GM19468 (cell line): ENCODE measurements around the gene PTPRK.
"Not testable (repeated sequence)": the region's sequence is repeated elsewhere in the genome, so short reads cannot be mapped to it uniquely, and the experiment has no call there.

ENCODE experiments used
- ATAC-seq: cut with Tn5 transposase; IDR thresholded peaks from one replicate; pipeline ENCODE4 v1.9.1; 2021; ENCODE audit warnings: mild to moderate bottlenecking, moderate library complexity, moderate number of reproducible peaks; ENCODE audit not compliant: unreplicated experiment; ENCODE audit errors: extremely low read depth

PTPRK gene

GRCh38 chr6:128493877-128494276 lies 26.5 kb downstream of the PTPRK start:
- ATAC-seq, result peak; percentile 30

- no peak for ATAC-seq
Measured at GRCh38 chr6:128492386-128492785, 28.0 kb downstream of the PTPRK start.

GRCh38 chr6:128491610-128492206 lies 28.7 kb downstream of the PTPRK start:
- no peak for ATAC-seq

GRCh38 chr6:128491100-128491581 lies 29.3 kb downstream of the PTPRK start:
- no peak for ATAC-seq

- ATAC-seq, result no peak
Measured at GRCh38 chr6:128487746-128488145, 32.7 kb downstream of the PTPRK start.

- ATAC-seq, result no peak
Measured at GRCh38 chr6:128487055-128487454, 33.3 kb downstream of the PTPRK start.

- not testable (repeated sequence) for ATAC-seq
Measured at GRCh38 chr6:128486580-128486979, 33.8 kb downstream of the PTPRK start.

GRCh38 chr6:128483472-128484135 lies 36.8 kb downstream of the PTPRK start:
- ATAC-seq, result no peak

GRCh38 chr6:128482642-128483041 lies 37.8 kb downstream of the PTPRK start:
- no peak for ATAC-seq

GRCh38 chr6:128479991-128480390 lies 40.4 kb downstream of the PTPRK start:
- ATAC-seq, result no peak

GRCh38 chr6:128479048-128479666 lies 41.2 kb downstream of the PTPRK start:
- ATAC-seq, result no peak

- no peak for ATAC-seq
Measured at GRCh38 chr6:128478230-128479047, 42.0 kb downstream of the PTPRK start.

GRCh38 chr6:128474933-128475332 lies 45.5 kb downstream of the PTPRK start:
- ATAC-seq, result no peak

GRCh38 chr6:128474481-128474880 lies 45.9 kb downstream of the PTPRK start:
- no peak for ATAC-seq

- no peak for ATAC-seq
Measured at GRCh38 chr6:128471907-128472306, 48.5 kb downstream of the PTPRK start.

GRCh38 chr6:128465368-128466343 lies 54.7 kb downstream of the PTPRK start:
- no peak for ATAC-seq

GRCh38 chr6:128464790-128465189 lies 55.6 kb downstream of the PTPRK start:
- ATAC-seq, result no peak

GRCh38 chr6:128463942-128464341 lies 56.5 kb downstream of the PTPRK start:
- no peak for ATAC-seq

GRCh38 chr6:128461501-128461900 lies 58.9 kb downstream of the PTPRK start:
- ATAC-seq, result no peak
